ENCODE data around the gene BCKDK. TPM values are rescaled to one million over a fixed set of nuclear protein-coding genes. Genes with fewer than 3 reads are reported as not detected.
A peak's percentile ranks its signal among the peaks of the same experiment; 100 is the strongest.

Gene BCKDK
- total and polyA plus RNA-seq, 2 of the 8 experiments (the other 6 are each of a cell fraction or from before 2014, with no cell fraction given) = 49.6 to 77.1 TPM

- H3K14ac ChIP-seq (ENCODE audit: insufficient read length) = no peak overlapping the region
- no peak overlapping the region for H2AFZ ChIP-seq (ENCODE audit: low read length)
- H3K9me3 ChIP-seq (ENCODE audit: insufficient read depth in 2 of 2, low read depth in 1 of 2, low read length in 1 of 2) = no peaks in the 10 kb centered on the region
- H4K20me1 ChIP-seq (replicated peaks in 1 of 2; ENCODE audit: control insufficient read depth in 1 of 2, insufficient read depth in 2 of 2, low read length in 2 of 2) = no peaks in the 10 kb centered on the region
- ChIA-PET CTCF (ENCODE audit: partially characterized antibody) (interaction anchor here (0.6 to 1.5 kb wide), 3 partner anchors 10 to 574 kb away, joined by 3 to 5 read pairs (median 3); no protein-coding TSS in a partner anchor), POLR2A (ENCODE audit: partially characterized antibody) (interaction anchor here (1.6 to 34.9 kb wide), 5 partner anchors 8 to 33 kb away, joined by 5 to 713 read pairs (median 17); partner anchors contain the start of genes BCKDK, FUS, KAT8 and PRSS8)
- no peak for DNase-seq (ENCODE audit: low read depth in 1 of 2, low spot score in 2 of 2)
- H3K27ac ChIP-seq (ENCODE audit: low read depth, low read length) = no peak overlapping the region
- H3K36me3 ChIP-seq (ENCODE audit: control insufficient read depth in 2 of 4, insufficient read depth in 4 of 4, low read length in 3 of 4) = no peaks in the 10 kb centered on the region
- no peak overlapping the region for H4K8ac ChIP-seq (ENCODE audit: extremely low read depth, insufficient read depth, low read length)
- peak overlapping the region; percentile 26; the same call in 1 of the 2 replicates for H2BK5ac ChIP-seq (ENCODE audit: low read depth, low read length)
- H3K23ac ChIP-seq (ENCODE audit: insufficient read length) = no peak overlapping the region
- no peak overlapping the region for H3K56ac ChIP-seq (replicated peaks; ENCODE audit: insufficient read length, low read depth, low read length)
- no peak overlapping the region for H2BK120ac ChIP-seq (replicated peaks; ENCODE audit: low read depth, low read length)
- no peak overlapping the region for H3K4ac ChIP-seq (replicated peaks; ENCODE audit: insufficient read length, low read depth, low read length)
- peaks cover 0 to 18% (median 4%) of the 10 kb centered on the region in 4 experiments; a peak in 5 of 7 replicates for H3K4me1 ChIP-seq (replicated peaks in 1 of 4; ENCODE audit: control insufficient read depth in 3 of 4, insufficient read depth in 4 of 4, low read length in 3 of 4)
- H3K4me3 ChIP-seq (ENCODE audit: extremely low read depth in 1 of 4, insufficient read depth in 2 of 4, low read depth in 3 of 4, low read length in 4 of 4) = no peak overlapping the region
- H3K79me2 ChIP-seq (ENCODE audit: control insufficient read depth in 1 of 2, insufficient read depth in 2 of 2, low read length in 2 of 2) = no peaks in the 10 kb centered on the region
- H4K91ac ChIP-seq (replicated peaks; ENCODE audit: insufficient read length, low read length) = no peak overlapping the region
- H3K18ac ChIP-seq (ENCODE audit: extremely low read depth, low read length) = no peak overlapping the region
- FAIRE-seq = no peak
- H3K79me1 ChIP-seq (ENCODE audit: low read depth, low read length) = no peaks in the 10 kb centered on the region
- no peak overlapping the region for H4K5ac ChIP-seq (ENCODE audit: insufficient read length, low read depth, low read length)
- H2BK12ac ChIP-seq (ENCODE audit: low read depth, low read length) = 0 out of 2 replicates have a peak overlapping the region, but pooled peaks have one; percentile 53
- 67% methylated on average over 2 of the region's 5 CpGs; no CpG with 5 or more reads in 1 of the 2 experiments for WGBS, 2 experiments (ENCODE audit: extremely low coverage in 1 of 2, insufficient coverage in 1 of 2, insufficient read length in 1 of 2, insufficient replicate concordance in 2 of 2, low coverage in 1 of 2, low lambda C conversion rate in 2 of 2, missing lambda C conversion rate in 1 of 2)
- H3K9ac ChIP-seq (replicated peaks in 1 of 4; ENCODE audit: extremely low read depth in 1 of 4, low read depth in 3 of 4, low read length in 3 of 4) = no peak overlapping the region
- H2BK20ac ChIP-seq (ENCODE audit: low read length) = no peak overlapping the region
- no peak overlapping the region; a peak in 2 of 4 replicates for H3K4me2 ChIP-seq (ENCODE audit: insufficient read depth in 1 of 2, low read depth in 2 of 2, low read length in 2 of 2)
- peaks cover 0 to 11% (median 5%) of the 10 kb centered on the region in 4 experiments; a peak in 4 of 7 replicates for H3K27me3 ChIP-seq (replicated peaks in 1 of 4; ENCODE audit: control insufficient read depth in 3 of 4, extremely low read depth in 1 of 4, insufficient read depth in 3 of 4, low read length in 3 of 4)
- H2AK5ac ChIP-seq (ENCODE audit: low read depth, low read length) = no peak overlapping the region; the same call in 1 of the 2 replicates
- H3K23me2 ChIP-seq (ENCODE audit: low read depth, low read length) = peaks cover 7% of the 10 kb centered on the region; the same call in 1 of the 2 replicates
- peak overlapping the region; percentile 81; the same call in 1 of the 2 replicates for H2BK15ac ChIP-seq (ENCODE audit: low read length)
- no peak for TF ChIP-seq KDM4A (IDR thresholded peaks at IDR 0.05; ENCODE audit: low read depth, low read length, severe bottlenecking)
Observed at GRCh38 chr16:31149332-31149731, 41.1 kb downstream of the BCKDK start.
